ENCODE measurements around the gene CTBP2.
"Not testable (repeated sequence)": the region's sequence is repeated elsewhere in the genome, so short reads cannot be mapped to it uniquely, and the experiment has no call there.

CTBP2 gene

DNA sequence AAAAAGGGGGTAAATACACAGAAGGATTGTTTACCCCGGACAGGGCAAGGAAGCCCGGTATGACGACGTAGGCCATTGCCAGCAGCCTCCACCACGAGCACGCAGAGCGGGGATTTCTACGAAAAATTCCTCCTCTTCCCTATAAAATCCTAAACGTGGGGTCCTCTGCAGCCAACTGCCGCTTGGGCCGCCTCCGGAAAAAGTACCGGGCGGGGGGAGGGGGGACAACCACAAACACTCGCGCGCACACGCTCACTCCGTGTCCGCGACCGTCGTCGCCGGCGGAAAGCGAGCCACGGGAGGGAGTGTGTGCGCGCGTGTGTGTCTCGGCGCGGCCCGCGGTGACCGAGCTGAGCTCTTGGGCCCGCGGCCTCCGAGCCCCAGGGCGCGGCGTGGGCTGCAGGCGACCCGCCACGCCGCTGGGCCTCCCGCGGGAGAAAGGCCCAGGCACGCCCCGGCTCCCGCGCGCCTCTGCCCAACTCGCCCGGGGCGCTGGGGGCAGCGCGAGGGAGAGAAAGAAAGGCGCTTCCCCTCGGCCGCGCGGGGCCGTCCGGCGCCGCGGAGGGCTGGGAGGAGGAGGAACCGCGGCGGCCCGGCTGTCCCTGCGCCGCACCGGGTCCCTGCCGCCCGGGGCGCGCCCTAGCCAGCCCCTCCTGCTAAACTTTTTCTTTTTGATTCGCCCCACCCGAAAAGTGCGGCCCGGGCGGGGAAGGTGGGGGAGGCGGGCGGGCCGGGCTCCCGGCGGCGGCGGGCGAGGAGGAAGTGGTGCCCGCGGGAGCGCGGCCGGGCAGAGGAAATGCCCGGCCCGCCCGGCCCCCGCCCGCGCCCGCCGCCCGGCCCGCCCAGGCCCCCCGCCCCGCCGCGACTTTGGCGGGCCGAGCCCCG lies 1.5 kb downstream of the CTBP2 start:
- peak; percentile 49 for DNase-seq

DNA sequence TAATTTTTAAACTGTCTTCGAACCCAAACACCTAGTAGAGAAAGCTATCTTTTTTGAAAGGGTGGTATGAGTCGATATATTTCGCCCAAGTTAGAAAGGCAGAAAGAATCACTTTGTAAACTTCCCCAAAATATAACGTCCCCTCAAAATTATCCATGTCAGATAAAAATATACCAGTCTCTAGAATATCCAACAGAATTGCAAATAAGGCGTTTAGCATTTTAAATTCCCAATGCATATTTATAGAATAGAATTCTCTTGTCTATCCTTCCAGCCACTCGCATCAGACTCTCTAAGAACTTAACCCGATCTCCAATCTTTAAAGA lies 2.1 kb downstream of the CTBP2 start:
- DNase-seq = no peak

DNA sequence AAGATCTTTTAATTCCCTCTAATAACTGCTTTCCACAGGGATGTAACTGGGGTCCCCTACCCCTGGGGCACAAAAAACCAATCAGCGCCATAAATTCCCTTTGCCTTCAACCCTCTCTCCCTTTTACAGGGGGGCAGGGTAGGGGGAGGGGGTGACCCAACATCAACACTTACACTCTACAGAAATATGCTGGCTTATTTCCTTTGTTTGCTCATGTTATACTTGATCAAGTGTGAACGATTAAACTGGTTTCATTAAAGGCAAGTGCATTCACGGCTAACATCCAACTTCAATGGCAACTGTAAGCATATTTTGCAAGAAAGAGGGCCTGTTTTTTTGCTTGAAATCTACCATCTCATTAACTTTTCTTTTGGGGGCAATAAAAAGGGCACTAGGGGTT lies 2.9 kb downstream of the CTBP2 start:
- DNase-seq = no peak

DNA sequence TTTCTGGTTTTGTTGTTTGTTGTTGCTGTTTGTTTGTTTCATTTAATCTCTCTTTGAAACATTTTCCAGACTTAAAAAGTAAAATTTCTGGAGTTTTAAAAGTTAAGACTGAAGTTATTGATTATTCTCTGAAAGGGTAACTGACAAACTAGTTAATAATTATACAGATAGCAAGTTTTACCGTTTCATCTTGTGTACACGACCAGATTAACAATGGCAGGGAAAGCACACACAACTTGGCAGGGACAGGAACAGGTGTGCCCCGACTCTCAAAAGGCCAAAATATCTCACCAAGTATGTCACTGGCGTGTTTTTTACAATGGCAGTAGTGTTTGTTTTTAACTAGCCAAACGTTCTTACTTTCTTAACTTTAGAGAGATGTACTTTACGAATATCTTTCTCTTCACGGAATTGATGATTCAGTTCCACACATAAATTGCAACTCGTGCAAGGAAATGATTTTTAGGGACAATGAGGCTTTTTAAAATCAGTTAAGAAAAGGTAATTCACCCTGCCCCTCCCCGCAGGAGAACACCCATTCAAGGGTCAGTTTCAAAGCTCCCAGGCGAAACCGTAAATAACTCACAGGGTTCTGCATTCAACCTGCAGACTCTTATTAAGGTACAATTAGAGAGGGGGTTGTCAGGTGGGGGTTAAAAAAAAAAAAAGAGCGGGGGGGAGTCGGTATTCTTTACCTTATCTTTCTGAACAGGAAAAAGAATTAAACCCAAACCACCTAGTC lies 3.5 kb downstream of the CTBP2 start:
- no peak for DNase-seq

DNA sequence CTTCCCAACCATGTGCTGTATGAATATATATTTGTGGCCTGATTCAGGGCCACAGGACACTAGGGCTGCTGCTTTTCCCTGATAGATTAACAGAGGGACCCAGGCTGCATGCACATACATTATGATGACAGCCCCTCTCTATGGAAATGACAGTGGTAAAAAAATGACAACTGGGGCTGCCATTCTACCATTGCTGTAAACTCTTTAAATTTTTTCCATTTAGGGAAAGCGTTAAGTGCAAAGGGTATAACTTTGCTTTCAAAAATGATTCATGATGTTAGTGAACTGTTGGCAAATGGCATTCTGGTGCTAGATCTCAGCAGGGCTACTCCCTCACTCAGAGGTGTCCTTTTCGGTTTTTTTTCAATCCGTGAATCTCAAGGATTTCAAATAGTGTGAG lies 4.2 kb downstream of the CTBP2 start:
- no peak for DNase-seq

DNA sequence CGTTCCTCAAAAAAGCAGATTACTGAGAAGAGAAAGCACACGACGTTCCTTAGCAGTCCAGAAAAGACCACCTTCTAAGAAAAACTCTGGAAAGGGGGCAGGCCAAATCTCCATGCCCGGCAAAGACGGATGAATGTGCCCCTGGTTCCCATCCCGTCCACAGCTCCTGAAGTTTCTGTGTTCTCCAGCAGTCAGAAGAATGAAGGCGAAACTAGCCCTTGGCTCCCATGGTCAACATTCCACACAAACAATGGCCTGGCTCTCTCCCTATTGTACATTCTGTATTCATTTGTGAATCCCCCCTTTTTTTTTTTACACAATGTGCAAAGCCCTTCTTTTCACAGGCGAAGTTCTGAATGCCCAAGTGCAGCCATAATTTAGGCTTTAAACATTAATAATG lies 5.3 kb downstream of the CTBP2 start:
- no peak for DNase-seq

DNA sequence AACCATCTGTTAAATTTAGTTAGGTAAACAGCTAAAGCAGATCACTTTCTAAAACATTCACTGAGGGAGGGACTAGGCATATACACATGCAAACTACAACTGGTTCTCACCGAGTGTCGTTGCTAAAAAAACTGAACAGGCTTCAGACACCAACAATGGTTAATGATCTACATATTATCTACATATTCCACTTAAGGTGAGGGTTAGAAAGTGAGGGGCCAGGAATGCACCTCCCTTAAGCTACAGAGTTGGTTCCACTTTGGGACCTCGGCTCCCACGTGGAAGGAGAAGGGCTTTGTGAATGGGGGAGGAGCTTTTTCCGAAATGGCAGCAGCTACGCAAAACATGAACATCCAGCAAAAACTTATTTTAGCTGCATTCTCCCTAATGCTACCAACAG lies 5.8 kb downstream of the CTBP2 start:
- DNase-seq = no peak

DNA sequence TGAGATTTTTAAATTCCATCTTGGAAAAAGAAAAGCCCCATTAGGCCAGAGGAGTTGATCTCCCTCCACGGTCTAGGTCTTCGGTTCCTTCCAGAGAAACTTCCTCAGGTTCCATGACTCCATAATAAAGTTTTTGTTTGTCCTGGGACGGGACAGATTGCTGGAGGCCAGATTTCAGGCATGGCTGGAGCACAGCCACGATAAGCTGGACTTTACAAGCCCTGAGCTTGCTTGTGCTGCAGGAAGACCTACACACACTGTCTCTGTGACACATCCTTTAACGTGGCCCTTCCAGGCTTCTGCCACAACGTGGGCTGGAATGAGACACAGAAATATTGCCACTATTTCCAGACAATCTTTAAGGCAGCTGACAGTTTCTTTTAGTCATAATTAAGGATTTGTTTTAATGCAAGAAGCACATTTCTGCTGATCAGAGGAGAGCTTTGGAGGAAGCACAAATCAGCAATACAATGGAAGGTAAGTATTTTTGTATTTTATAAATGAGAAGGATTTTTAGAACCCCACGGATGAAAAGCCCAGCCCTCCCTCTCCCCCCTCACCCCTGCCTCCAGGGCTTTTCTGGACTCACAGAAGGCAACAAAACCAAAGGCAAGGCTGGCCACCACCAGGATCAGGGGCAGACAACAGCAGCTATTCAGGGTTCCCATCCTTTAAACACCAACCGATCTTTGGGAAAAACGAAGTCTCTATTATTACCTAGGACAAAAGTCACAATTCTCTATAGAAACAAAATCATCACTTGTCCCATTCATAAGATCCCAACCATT lies 6.5 kb downstream of the CTBP2 start:
- DNase-seq = peak; percentile 24

DNA sequence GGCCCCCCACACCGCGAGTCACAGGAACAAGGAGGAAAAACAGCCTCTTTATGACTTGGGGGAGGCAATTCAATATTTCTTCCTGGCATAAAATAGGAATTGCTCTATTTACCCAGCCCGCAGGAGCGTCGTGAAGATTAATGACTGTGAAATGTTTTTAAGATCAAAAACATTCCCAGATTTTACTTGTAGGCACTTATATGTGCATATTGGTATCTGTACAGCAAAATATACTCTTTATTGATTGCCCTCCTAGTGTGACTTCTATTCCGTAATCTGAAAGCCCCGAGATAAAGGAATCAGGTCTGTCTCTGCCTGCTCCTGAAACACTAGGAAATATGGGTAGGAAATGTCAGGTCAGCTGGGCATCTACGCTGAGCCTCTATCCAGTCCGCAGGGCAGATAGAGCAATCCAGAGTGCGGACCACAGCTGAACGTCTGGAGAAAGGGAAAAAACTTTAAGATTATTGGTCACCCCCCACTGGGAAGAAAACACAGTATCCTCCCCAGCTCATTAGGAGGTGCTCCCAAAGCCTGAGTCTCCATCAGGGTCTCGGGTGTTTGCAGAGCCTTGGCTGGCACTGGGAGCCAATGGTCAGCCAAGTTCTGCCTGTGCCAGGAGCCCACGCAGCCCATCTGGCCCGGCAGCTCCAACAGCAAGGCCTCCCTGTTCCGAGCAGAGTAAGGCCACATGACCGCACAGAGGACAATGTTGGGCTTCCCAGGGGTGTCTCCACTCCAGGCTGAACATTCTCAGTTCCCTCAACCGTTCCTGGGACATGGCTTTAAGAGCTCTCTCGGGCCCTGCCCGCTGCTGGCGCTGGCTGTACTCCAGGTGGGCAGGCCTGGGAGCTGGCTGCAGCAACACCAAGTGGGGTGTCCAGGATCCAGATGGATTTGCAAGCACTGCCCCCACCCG lies 7.7 kb downstream of the CTBP2 start:
- no peak for DNase-seq

DNA sequence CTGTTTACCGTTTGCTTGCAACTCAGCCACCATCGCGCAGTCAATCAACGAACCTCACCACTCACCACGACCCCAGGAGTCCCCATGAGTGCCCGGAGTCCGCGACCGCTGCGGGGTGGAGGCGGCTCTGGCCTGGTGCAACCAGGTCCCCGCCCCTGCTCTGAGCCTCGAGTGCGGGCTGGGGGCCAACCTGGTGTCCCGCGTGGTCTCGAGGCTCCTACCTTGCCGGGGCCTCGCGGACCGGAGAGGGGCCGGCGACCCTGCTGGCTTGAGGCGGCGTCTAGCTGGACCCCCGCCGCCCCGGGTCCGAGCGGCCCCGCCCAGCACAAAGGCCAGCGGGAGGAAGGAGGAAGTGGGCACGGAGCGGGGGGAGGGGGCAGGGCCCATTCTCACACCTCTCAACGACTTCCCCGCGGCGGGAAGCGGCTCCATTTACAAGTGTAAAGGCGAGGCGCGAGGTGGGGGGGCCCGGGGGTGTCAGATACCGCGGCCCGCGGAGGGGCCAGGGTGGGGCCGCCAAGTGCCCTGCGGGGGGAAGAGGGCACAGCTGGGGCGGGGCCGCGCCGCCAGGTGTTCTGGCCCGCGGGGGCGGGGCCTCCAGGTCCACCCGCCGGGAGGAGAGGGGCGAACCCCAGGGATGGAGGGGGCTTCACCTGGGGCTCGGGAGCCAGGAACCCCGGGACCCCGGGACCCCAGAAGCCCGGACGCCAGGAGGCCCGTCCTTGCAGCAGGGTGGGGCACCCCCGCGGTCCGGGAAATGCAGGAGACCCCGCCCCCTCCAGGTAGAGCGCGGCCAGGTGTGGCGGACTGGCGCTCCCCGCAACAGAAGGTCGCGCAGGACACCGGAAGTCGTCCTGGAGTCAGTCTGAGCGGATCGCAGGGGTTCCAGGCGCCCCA lies 8.6 kb downstream of the CTBP2 start:
- DNase-seq = no peak

DNA sequence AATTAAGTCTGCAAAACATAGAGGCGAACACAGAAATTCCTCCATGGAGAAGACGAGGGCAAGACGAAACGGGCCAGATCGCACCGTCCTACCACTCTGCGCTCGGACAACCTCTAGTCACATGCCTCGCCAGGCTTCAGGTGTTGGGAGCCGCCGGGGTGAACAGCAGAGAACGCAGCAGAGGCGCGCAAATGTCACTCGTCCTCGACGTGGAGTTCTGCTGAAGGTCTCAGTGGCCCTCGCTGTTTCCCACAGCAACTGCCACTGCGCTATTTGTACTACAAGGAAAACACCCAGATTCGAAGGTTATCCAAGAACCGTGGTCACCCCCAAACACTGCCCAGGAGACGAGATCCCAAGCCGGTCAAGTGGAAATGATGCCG lies 9.2 kb downstream of the CTBP2 start:
- no peak for DNase-seq

DNA sequence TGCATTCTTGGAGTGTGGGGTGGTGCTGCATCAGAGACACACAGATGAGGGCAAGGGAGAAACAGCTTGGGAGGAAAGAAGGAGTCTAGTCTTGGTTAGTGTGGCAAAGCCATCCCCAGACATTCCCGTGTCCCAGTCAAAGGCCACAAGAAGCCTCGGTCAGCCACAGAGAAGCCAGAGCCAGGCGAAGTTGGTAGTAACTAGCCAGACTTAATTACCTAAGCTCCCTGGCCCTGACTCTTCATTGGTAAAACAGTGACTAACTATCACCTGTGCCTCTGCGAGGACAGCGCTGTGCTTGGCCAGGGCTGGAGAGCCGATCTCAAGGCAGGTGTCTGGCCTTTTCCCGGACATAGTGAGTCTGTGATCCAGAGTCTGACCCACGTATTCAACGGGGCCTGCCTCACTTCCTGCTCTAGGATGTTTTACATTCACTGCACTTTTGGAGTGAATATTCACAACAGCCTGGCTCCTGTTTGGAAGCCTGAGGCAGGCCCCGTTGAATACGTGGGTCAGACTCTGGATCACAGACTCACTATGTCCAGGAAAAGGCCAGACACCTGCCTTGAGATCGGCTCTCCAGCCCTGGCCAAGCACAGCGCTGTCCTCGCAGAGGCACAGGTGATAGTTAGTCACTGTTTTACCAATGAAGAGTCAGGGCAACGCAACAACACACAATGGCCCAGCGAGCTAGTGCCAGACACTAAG lies 9.8 kb downstream of the CTBP2 start:
- DNase-seq = not testable (repeated sequence)

DNA sequence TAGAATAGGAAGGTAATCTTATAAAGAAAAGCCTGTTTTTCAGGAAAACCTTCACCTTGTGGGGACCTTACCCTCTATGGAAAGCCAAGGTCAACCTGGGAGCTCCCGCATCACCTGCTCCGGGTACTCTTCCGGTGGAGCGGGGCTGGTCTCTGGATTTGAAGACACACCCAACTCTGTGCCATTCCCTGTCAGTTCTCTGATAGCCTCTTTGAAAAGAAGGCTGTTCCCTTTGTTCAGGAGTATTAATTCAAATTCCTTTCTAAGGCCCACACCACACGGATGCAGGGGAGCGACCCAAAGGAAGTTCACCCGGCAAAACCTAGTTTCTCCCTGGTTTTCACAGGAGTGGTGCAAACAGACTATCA lies 10.7 kb downstream of the CTBP2 start:
- no peak for DNase-seq

DNA sequence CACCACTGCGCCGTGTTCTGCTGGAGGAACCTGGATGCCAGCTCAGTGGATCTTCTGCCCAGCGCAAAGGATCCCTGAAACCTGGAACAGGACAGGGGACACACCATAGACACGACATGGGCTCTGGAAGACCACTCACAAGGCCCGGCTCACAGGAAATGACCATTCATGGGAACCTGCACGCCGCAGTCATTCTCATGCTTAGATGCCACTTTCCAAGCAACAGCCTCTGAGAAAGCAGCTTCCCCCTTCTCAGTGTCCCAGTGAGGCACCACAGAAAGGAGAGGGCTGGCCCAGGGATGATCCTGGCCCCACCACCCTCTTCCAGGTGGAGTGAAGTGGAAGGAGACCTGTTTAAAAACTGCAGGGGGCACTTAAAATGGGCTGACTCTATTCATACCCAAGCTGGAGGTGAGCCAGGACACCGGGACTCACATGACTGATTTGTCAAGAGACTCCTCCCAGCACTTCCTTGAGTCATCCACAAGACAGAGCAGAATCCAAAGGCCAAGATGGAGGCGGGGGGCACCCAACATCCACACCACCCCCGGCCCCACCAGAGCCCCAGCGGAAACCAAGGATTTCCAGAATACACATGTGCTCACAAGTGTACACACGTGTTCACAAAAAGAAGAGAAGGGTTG lies 11.2 kb downstream of the CTBP2 start:
- DNase-seq = peak; percentile 73

DNA sequence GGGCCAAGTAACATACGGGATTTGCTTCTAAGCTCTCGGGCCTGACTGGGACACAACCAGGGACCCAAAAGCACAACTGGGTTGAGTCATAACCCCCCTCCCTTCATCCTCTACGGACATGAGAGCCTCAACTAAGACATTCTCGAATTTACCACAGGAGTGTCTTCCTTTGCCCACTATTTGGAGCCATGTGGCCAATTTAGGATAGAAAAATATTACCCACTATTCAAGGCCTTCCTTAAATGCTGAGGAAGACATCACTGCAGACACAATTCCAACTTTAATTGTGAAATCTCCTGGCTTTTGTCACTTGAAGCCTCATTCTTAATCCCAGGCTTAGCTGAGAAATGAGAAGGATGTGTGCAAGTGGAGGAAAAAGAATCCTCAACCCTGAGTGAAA lies 11.8 kb downstream of the CTBP2 start:
- DNase-seq = no peak

DNA sequence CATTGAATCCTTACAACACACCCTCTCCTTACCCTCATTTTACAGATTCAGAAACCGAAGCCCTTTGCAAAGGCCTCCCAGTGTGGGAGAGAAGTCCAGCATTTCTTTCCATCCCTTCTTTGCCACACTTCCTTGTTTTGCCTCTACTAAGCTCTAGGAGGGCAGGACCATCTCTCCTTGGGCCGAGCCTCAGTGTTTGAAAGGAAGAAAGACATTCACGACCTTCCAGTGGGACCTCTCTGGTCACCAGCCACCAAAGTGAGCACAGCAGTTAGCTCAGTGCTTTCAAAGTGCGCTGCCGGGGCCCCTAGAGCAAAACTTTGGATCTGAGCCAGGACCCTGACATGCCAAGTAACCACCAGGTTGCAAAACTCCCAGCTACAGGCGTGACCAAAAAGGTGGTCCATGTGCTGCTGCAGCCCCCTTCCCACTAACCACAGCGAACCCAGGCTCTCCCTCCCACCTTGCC lies 12.4 kb downstream of the CTBP2 start:
- DNase-seq = peak; percentile 50

DNA sequence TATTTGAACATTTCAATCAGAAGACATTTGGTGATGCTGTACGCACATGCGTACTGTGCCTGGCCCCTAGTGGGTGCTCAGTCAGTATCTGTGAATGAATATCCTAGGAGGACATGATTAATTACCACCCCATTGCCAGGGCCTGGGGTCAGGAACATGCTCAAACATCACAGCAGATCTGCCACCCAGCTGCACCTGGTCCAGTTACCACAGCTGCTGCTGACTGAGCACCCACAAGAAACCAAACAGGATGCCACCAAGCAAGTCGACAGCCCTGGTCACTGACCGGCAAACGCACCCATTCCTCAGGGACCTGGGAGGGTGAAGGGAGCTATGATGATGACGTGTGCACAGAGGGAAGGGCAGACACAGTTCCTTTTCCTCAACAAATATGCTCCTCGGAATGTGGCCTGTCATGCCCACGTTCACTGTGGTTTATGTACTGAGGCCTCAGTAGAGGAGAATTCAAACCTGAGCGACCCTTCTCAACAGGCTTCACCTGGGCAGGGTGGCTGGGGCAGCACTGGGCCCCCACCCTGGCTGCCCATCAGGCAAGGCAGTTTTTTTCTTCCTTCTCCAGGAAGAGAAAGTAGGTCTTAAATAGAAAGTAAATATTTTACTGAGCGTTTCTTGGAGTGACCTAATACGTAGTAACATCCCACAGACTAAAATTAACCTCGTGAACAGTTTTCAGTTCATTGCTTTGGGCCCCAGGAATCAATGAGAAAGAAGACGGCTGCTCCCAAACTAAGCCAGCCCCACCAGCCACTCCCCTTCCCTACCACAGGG lies 13.4 kb downstream of the CTBP2 start:
- DNase-seq = peak; percentile 38

DNA sequence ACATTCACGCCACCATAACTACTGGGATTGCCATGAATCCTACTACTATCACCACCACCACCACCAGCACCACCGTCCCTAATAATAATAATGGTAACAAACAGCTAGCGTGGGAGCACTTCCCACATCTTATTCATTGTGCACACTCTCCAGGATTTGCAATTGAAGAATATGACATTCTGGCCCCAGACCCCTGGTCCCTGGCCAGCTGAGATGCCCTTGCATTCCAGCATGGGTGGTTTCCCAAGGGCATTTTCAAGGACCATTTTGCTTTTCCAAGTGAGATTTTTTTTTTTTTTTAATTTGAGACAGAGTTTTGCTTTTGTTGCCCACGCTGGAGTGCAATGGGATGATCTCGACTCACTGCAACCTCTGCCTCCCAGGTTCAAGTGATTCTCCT lies 14.7 kb downstream of the CTBP2 start:
- DNase-seq = no peak
